Chondrocyte (in vitro differentiated cells): ENCODE results near the gene IQGAP1. TPM values are rescaled to one million over a fixed set of nuclear protein-coding genes. Genes with fewer than 3 reads are reported as not detected.

Experiments
- DNase-seq: peaks from one replicate; pipeline ENCODE4 v3.0.0; 2021; ENCODE audit warnings: mixed read lengths, low spot score
- H3K27ac Mint-ChIP-seq: one replicate; pipeline ENCODE4 v1.8.0; 2021; ENCODE audit warnings: mild to moderate bottlenecking, moderate library complexity, mixed read lengths; ENCODE audit not compliant: unreplicated experiment
- H3K27me3 Mint-ChIP-seq: 2 replicates; pipeline ENCODE4 v1.8.0; 2021; ENCODE audit warnings: low read depth, mixed read lengths
- H3K36me3 Mint-ChIP-seq: 2 replicates; pipeline ENCODE4 v1.8.0; 2021; ENCODE audit warnings: low read depth, mixed read lengths
- H3K4me1 Mint-ChIP-seq: 2 replicates; pipeline ENCODE4 v1.8.0; 2021; ENCODE audit warnings: low read depth, mild to moderate bottlenecking, mixed read lengths
- H3K4me3 Mint-ChIP-seq: one replicate; pipeline ENCODE4 v1.8.0; 2021; ENCODE audit warnings: mild to moderate bottlenecking, moderate library complexity, mixed read lengths; ENCODE audit not compliant: unreplicated experiment
- H3K9me3 Mint-ChIP-seq: 2 replicates; pipeline ENCODE4 v1.8.0; 2021; ENCODE audit warnings: low read depth, mixed read lengths
- total RNA-seq: library from RNA; stranded (reverse); gene quantifications from 3 replicates; pipeline ENCODE4 v1.2.1, GENCODE V29; 2021
- TF ChIP-seq, protein P1 (sequence below): fragments of 200-600 bp; sonication (generic); IDR thresholded peaks from 2 replicates; pipeline ENCODE4 v1.5.0; 2021; ENCODE audit warnings: antibody characterized with exemption, mild to moderate bottlenecking, moderate library complexity

The IQGAP1 gene
- total RNA-seq, 1 donor from 2014 or later = 209 TPM

DNA sequence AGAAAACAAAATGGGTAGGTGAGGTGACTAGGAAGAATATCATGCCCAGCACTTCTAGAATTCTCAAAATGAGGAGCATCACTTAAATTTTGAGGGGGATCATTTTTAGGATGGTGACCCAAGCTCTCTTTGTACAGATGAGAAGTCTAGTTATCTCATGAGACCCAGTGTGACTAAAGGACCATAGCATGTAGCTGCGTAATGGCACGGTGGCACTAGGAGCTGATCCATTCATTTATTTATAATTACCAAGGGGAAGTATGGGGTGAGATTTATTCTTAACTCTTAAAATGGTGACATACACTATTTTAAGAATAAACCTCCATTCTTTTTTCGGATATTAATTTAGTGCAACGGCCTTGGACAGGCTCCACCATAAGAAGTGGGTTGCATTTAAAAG is 8.3 kb downstream of the IQGAP1 start:
- TF ChIP-seq, protein P1, sequence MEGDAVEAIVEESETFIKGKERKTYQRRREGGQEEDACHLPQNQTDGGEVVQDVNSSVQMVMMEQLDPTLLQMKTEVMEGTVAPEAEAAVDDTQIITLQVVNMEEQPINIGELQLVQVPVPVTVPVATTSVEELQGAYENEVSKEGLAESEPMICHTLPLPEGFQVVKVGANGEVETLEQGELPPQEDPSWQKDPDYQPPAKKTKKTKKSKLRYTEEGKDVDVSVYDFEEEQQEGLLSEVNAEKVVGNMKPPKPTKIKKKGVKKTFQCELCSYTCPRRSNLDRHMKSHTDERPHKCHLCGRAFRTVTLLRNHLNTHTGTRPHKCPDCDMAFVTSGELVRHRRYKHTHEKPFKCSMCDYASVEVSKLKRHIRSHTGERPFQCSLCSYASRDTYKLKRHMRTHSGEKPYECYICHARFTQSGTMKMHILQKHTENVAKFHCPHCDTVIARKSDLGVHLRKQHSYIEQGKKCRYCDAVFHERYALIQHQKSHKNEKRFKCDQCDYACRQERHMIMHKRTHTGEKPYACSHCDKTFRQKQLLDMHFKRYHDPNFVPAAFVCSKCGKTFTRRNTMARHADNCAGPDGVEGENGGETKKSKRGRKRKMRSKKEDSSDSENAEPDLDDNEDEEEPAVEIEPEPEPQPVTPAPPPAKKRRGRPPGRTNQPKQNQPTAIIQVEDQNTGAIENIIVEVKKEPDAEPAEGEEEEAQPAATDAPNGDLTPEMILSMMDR = no peak

GRCh38 chr15:90400005-90400758 is 12.1 kb downstream of the IQGAP1 start:
- Mint-ChIP-seq H3K27me3 (no peaks in the 10 kb centered on the region), H3K9me3 (no peaks in the 10 kb centered on the region), H3K4me1 (peaks cover 68% of the 10 kb centered on the region), H3K36me3 (peaks cover 5% of the 10 kb centered on the region), H3K4me3 (peak overlapping the region; percentile 31), H3K27ac (peak overlapping the region; percentile 96)
- no peak for DNase-seq
- TF ChIP-seq, protein P1 = no peak

More for the DNA sequence above, 8.3 kb downstream of the IQGAP1 start:
- no peak for DNase-seq
- Mint-ChIP-seq H3K27me3 (no peaks in the 10 kb centered on the region), H3K27ac (peak overlapping the region; percentile 62), H3K36me3 (peaks cover 18% of the 10 kb centered on the region), H3K4me3 (no peak overlapping the region), H3K9me3 (no peaks in the 10 kb centered on the region), H3K4me1 (peaks cover 64% of the 10 kb centered on the region)

DNA sequence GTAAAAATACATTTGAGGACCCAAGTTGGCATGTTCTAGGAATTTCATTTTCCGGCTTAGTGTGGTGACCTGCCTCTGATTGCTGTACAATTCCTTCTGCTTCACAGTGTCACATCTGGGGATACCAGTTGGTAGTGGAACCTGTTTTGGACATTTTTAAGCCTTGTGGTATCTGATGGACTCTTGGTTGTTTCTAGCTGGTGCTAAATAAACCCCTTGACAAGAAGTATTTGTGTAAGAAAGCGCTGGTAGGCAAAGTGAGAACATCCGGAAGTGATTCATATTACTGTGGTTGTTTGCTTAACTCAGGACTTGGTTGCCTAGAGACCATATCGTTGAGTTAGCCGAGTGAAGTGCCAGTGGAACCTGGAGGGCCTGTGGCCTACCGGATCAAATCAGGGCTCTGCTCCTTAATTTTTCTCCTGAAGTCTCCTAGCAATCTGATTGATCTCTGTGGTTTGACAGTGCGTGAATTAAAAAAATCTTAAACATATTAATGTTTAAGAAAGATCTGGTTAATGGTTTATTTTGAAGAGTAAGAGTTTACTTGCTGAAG is 12.8 kb downstream of the IQGAP1 start:
- DNase-seq = no peak
- peak overlapping the region; percentile 96 for H3K27ac Mint-ChIP-seq
- H3K4me1 Mint-ChIP-seq = peaks cover 69% of the 10 kb centered on the region
- peak overlapping the region; percentile 63 for H3K4me3 Mint-ChIP-seq
- no peaks in the 10 kb centered on the region for H3K27me3 Mint-ChIP-seq
- H3K9me3 Mint-ChIP-seq = no peaks in the 10 kb centered on the region
- peaks cover 3% of the 10 kb centered on the region for H3K36me3 Mint-ChIP-seq
- TF ChIP-seq, protein P1 = no peak

DNA sequence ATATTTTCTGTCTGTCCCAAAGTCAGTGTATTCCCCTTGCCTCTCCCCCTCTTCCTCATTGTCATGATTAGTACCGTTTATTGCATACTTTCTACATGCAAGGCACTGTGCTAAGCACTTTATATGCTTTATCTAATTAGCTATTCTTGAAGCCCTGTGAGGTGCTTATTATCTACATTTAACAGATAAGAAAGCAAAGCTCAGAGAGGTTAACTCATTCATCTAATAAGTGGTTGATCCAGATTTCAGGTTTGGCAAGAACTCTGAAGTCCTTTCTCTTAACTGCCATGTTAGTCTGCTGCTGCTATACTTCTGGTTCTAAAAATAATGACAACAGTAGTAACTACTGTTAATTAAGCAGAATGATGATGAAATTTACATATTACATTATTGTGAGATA is 13.5 kb downstream of the IQGAP1 start:
- no peaks in the 10 kb centered on the region for H3K9me3 Mint-ChIP-seq
- no peak for DNase-seq
- peak overlapping the region; percentile 96 for H3K27ac Mint-ChIP-seq
- peaks cover 70% of the 10 kb centered on the region for H3K4me1 Mint-ChIP-seq
- no peaks in the 10 kb centered on the region for H3K27me3 Mint-ChIP-seq
- H3K36me3 Mint-ChIP-seq = peaks cover 2% of the 10 kb centered on the region
- TF ChIP-seq, protein P1 = no peak
- peak overlapping the region; percentile 63 for H3K4me3 Mint-ChIP-seq

GRCh38 chr15:90402223-90402622 is 14.2 kb downstream of the IQGAP1 start:
- H3K27me3 Mint-ChIP-seq = no peaks in the 10 kb centered on the region
- H3K27ac Mint-ChIP-seq = peak overlapping the region; percentile 96
- peaks cover 77% of the 10 kb centered on the region for H3K4me1 Mint-ChIP-seq
- TF ChIP-seq, protein P1 = no peak
- peaks cover 2% of the 10 kb centered on the region for H3K36me3 Mint-ChIP-seq
- no peaks in the 10 kb centered on the region for H3K9me3 Mint-ChIP-seq
- peak overlapping the region; percentile 29 for H3K4me3 Mint-ChIP-seq
- DNase-seq = no peak
